ENCODE measurements around the gene ALOXE3. TPM values are rescaled to one million over a fixed set of nuclear protein-coding genes. Genes with fewer than 3 reads are reported as not detected.

The ALOXE3 gene
- total RNA-seq, 2 donors from 2014 or later = 0.23 TPM; not detected in 1

Other genes starting within 250 kb of the ALOXE3 start
- 100 to 1,000 TPM; 182 to 212 TPM for gene CHD3, start 229.7 kb downstream of the ALOXE3 start, total RNA-seq
- 1 to 10 TPM; 4.8 to 5.3 TPM for gene RNF227, start 202.2 kb downstream of the ALOXE3 start, total RNA-seq
- gene KCNAB3, start 188.7 kb downstream of the ALOXE3 start, total RNA-seq = 10 to 100 TPM in 1 of 2 donors, 1 to 10 TPM in 1; 5.4 to 10.9 TPM
- 100 to 1,000 TPM; 190 to 195 TPM for gene TRAPPC1, start 186.6 kb downstream of the ALOXE3 start, total RNA-seq
- 100 to 1,000 TPM in 1 of 2 donors, 10 to 100 TPM in 1; 73.3 to 147 TPM for gene CNTROB, start 186.3 kb downstream of the ALOXE3 start, total RNA-seq
- under 1 TPM in 1 of 2 donors, not detected in 1; 0.19 TPM for gene GUCY2D, start 115.9 kb downstream of the ALOXE3 start, total RNA-seq
- gene ALOX15B, start 79.5 kb downstream of the ALOXE3 start, total RNA-seq = not detected
- 1 to 10 TPM; 1.5 to 3.2 TPM for gene ALOX12B, start 30.8 kb downstream of the ALOXE3 start, total RNA-seq
- gene HES7, start 5.6 kb upstream of the ALOXE3 start, total RNA-seq = 10 to 100 TPM in 1 of 2 donors, 1 to 10 TPM in 1; 7.5 to 10.7 TPM
- 100 to 1,000 TPM in 1 of 2 donors, 10 to 100 TPM in 1; 80.9 to 294 TPM for gene PER1, start 33.9 kb upstream of the ALOXE3 start, total RNA-seq
- gene VAMP2, start 44.4 kb upstream of the ALOXE3 start, total RNA-seq = 10 to 100 TPM; 43.6 to 85.6 TPM
- 10 to 100 TPM; 32.7 to 48.9 TPM for gene TMEM107, start 57.9 kb upstream of the ALOXE3 start, total RNA-seq
- gene BORCS6, start 71.7 kb upstream of the ALOXE3 start, total RNA-seq = 1 to 10 TPM; 5.4 to 7.2 TPM
- 100 to 1,000 TPM; 169 to 319 TPM for gene AURKB, start 92.1 kb upstream of the ALOXE3 start, total RNA-seq
- 100 to 1,000 TPM in 1 of 2 donors, 10 to 100 TPM in 1; 57.6 to 107 TPM for gene CTC1, start 129.5 kb upstream of the ALOXE3 start, total RNA-seq
- gene PFAS, start 130.8 kb upstream of the ALOXE3 start, total RNA-seq = 100 to 1,000 TPM in 1 of 2 donors, 10 to 100 TPM in 1; 47.0 to 147 TPM
- 10 to 100 TPM; 39.7 to 80.9 TPM for gene RANGRF, start 170.2 kb upstream of the ALOXE3 start, total RNA-seq
- gene SLC25A35, start 176.9 kb upstream of the ALOXE3 start, total RNA-seq = 10 to 100 TPM in 1 of 2 donors, 1 to 10 TPM in 1; 3.3 to 19.2 TPM
- not detected for gene ARHGEF15, start 191.7 kb upstream of the ALOXE3 start, total RNA-seq
- gene ODF4, start 221.3 kb upstream of the ALOXE3 start, total RNA-seq = not detected